Ovary (tissue), 9 donors: ENCODE measurements around the gene NEDD4L. TPM values are rescaled to one million over a fixed set of nuclear protein-coding genes. Genes with fewer than 3 reads are reported as not detected.

Source experiments
- DNase-seq, 5 donors: peaks; one replicate each; pipeline ENCODE4 v3.0.0-alpha.2; 2019 to 2020
- H3K27ac ChIP-seq, 2 donors: fragments of 200-600 bp; one replicate each; pipeline versions ENCODE4 v1.5.1 to v1.8.0; 2019 to 2022
- H3K27me3 ChIP-seq: fragments of 200-600 bp; one replicate; pipeline ENCODE4 v1.8.0; 2022
- H3K36me3 ChIP-seq: fragments of 200-600 bp; sonication (generic); one replicate; pipeline ENCODE4 v1.5.1; 2019
- H3K4me1 ChIP-seq: one replicate; pipeline ENCODE4 v1.8.1; 2013; ENCODE audit warnings: mild to moderate bottlenecking, moderate library complexity; ENCODE audit not compliant: insufficient read depth
- H3K4me3 ChIP-seq: fragments of 200-600 bp; sonication (generic); one replicate; pipeline ENCODE4 v1.5.1; 2017
- H3K9me3 ChIP-seq, 2 donors: fragments of 200-600 bp in 1 of 2; sonication (generic) in 1 of 2; one replicate each; pipeline versions ENCODE4 v1.5.1 to v1.8.1; 2013 to 2019; ENCODE audit warnings: mild to moderate bottlenecking in 1 of 2, moderate library complexity in 1 of 2
- CTCF ChIP-seq, 3 donors: fragments of 450-650 bp in 2 of 3; fragments of 200-600 bp in 1 of 3; IDR thresholded peaks; one replicate each; pipeline versions ENCODE4 v1.5.1 to v1.8.0; 2016 to 2022; ENCODE audit warnings: antibody characterized with exemption in 3 of 3, mild to moderate bottlenecking in 1 of 3
- EP300 ChIP-seq: sonication (generic); formaldehyde crosslinking; IDR thresholded peaks from one replicate; pipeline ENCODE4 v1.6.1; 2017; ENCODE audit warnings: antibody characterized with exemption
- POLR2A ChIP-seq: fragments of 450-650 bp; IDR thresholded peaks from one replicate; pipeline ENCODE4 v1.6.1; 2017; ENCODE audit warnings: antibody characterized with exemption, mild to moderate bottlenecking, moderate library complexity
- WGBS, 3 donors: extraction: QIAGEN DNeasy Blood & Tissue Kit in 1 of 3; methylation state at CpG; one replicate each; pipeline versions ENCODE4 v1.1.5 to v1.1.7; 2013 to 2017; 5-methylcytosine and 5-hydroxymethylcytosine counted together
- intact Hi-C, 4 donors: fragments of 100-400 bp; cut with DNase I; formaldehyde crosslinking; loops; one replicate each; pipeline versions ENCODE4 v1.11.0 to v1.15.1; 2022 to 2023
- polyA plus RNA-seq, 2 donors: library from polyadenylated mRNA; stranded (reverse); fragments of 200-250 nt in 1 of 2; fragments of 350-450 nt in 1 of 2; fragmentation: Illumina TruSeq in 1 of 2; extraction: RNeasy Lipid Tissue Mini Kit (QIAGEN cat#74804) in 1 of 2; gene quantifications; one replicate each; pipeline ENCODE4 v1.2.3, GENCODE V29; 2013 to 2014
- total RNA-seq, 7 donors: library from RNA; depleted of rRNA in 2 of 7; stranded (reverse); fragments of >200 nt in 2 of 7; fragmentation: NEBNext Ultra II Directional in 3 of 7; extraction: Animal tissue kit (Norgen Biotek cat#: 25700) in 3 of 7; gene quantifications; one replicate each; pipeline versions ENCODE4 v1.1.0 to v1.2.4, GENCODE V29; 2016 to 2023
- donor health status: DM: no; HTN: no; CAD: no; lungs with moderate emphysema.
- donor health status: DM: no; HTN: no; CAD: no.
- donor health status: Bipolar disorder and iron deficiency.
- donor health status: DM: yes; HTN: yes; CAD: no.
- donor health status: DM: no; HTN: no; CAD: no.
- donor health status: DM: yes; HTN: yes; CAD: no.

The NEDD4L gene
- total and polyA plus RNA-seq, 9 donors: 11.0 to 75.2 (median 18.2) TPM

DNA sequence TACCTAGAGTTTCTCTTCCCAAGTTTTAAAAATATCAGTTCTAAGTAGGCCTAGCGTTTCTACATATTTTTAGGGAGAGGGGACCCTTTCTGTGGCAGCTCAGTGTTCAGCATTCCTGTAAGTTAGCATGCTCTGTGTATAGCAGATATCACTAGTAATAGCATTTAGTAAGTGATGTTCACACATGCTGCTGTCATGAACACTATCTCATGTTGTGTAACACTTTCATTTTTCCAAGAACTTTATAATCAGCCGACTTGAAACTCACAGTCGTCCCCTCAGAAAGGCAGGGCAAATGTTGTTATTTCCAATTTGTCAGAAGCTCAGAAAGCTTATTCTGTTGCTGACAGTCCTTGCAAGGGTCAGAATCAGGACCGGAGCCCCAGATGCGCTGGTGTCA is 317.2 kb downstream of the NEDD4L start:
- intact Hi-C loops: no loop called here
- 50 to 69% (median 65%) methylated on average over 5 of the region's 5 CpGs for WGBS, 3 donors

DNA sequence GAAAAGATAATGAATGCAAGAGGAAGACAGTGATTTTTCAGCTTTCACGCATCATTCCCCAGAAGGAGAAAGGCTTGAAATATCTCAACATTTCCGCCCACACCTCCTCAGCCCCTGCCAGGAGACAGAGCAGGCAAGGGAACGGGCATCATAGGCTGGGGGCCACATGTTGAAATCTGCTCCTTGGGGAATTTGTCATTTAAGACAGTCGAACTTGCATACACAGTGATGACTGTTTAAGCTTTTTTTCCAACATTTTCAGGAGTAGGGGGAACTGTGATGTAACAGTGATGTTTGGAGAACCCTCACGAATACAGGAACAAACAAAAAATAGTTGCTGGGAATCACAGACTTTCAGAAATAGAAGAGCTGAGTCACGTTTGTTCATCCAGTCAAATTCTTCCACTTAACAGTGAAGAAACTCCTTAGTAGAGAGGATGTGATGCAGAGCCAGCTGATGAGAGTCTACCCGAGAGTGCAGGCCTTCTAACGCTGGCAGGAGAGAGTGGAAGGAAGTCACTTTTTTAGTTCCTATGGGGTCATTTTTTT is 318.1 kb downstream of the NEDD4L start:
- Histone ChIP-seq H3K27me3 (no peaks in the 10 kb centered on the region), H3K4me1 (peaks cover 3% of the 10 kb centered on the region), H3K36me3 (no peaks in the 10 kb centered on the region), H3K9me3 (no peaks in the 10 kb centered on the region), H3K27ac (peak overlapping the region in 1 of 2 donors; percentile 63), H3K4me3 (no peak overlapping the region)
- intact Hi-C loops: no loop called here
- WGBS, 3 donors: 5 to 13% (median 10%) methylated on average over 8 of the region's 8 CpGs
- no peak for TF ChIP-seq POLR2A
- no peak for TF ChIP-seq CTCF (IDR thresholded peaks at IDR 0.05)
- TF ChIP-seq EP300: no peak
- DNase-seq: peak in 3 of 5 donors; percentile 21 to 66 (median 43)

More for the DNA sequence above, 317.2 kb downstream of the NEDD4L start:
- H3K4me3 ChIP-seq: no peak overlapping the region
- H3K4me1 ChIP-seq: peaks cover 3% of the 10 kb centered on the region
- no peak for TF ChIP-seq CTCF (IDR thresholded peaks at IDR 0.05)
- no peak for TF ChIP-seq EP300
- no peak for TF ChIP-seq POLR2A
- no peaks in the 10 kb centered on the region for H3K9me3 ChIP-seq
- H3K27me3 ChIP-seq: no peaks in the 10 kb centered on the region
- DNase-seq: peak in 1 of 5 donors; percentile 28
- H3K36me3 ChIP-seq: no peaks in the 10 kb centered on the region
- peak overlapping the region in 1 of 2 donors; percentile 63 for H3K27ac ChIP-seq

- no peak for DNase-seq
- WGBS, 3 donors: 71 to 80% (median 77%) methylated on average over 2 of the region's 2 CpGs
- H3K4me1 ChIP-seq: peaks cover 3% of the 10 kb centered on the region
- no peaks in the 10 kb centered on the region for H3K27me3 ChIP-seq
- H3K27ac ChIP-seq: peak overlapping the region in 1 of 2 donors; percentile 58
- H3K9me3 ChIP-seq: no peaks in the 10 kb centered on the region
- no peaks in the 10 kb centered on the region for H3K36me3 ChIP-seq
- no peak overlapping the region for H3K4me3 ChIP-seq
- TF ChIP-seq EP300: no peak
- no peak for TF ChIP-seq CTCF (IDR thresholded peaks at IDR 0.05)
- no peak for TF ChIP-seq POLR2A
- intact Hi-C loops: no loop called here
Measured at GRCh38 chr18:58362829-58363271, 318.8 kb downstream of the NEDD4L start.

DNA sequence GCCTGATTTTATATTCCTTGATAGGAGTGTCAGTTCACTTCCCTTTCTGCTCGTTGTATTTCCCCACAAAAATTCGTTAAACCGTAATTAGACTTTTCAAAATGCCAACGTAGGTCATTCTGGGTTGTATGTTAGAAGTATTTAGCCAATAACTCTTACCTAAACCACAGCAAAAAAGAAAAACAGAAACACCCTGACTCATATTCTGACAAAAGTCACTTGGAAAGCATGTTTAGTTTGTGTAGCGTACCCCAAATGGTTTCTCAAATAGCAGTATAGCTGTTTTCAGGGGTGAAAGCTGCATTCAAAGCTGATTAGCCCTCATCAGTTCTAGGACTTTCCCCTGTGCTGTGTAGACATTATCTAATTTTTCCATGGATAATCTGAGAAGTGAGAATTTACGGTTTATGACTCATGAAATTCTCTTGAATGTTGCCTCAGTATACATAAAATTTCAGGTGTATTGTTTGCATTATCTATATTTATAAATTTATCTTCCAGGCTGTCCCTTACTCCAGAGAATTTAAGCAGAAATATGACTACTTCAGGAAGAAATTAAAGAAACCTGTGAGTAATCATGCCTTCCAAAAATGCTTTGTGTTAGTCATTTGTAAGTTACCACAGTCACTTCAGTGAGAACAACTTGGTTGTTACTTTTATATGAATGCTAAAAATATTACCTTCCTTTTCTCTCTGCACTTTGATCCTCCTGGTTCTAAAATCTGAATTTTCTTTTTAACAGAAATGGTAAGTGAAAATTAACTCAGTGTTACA is 319.9 kb downstream of the NEDD4L start:
- Histone ChIP-seq H3K4me3 (no peak overlapping the region), H3K27ac (no peak overlapping the region), H3K9me3 (no peaks in the 10 kb centered on the region), H3K4me1 (peaks cover 3% of the 10 kb centered on the region), H3K36me3 (no peaks in the 10 kb centered on the region), H3K27me3 (no peaks in the 10 kb centered on the region)
- WGBS, 3 donors: 94 to 97% (median 95%) methylated on average over 6 of the region's 6 CpGs
- TF ChIP-seq EP300 (no peak), POLR2A (no peak), CTCF (IDR thresholded peaks at IDR 0.05) (no peak)
- intact Hi-C loops: no loop called here
- no peak for DNase-seq
